ENCODE data around the gene WNT8A. TPM values are rescaled to one million over a fixed set of nuclear protein-coding genes. Genes with fewer than 3 reads are reported as not detected.
"Not testable (repeated sequence)": the region's sequence is repeated elsewhere in the genome, so short reads cannot be mapped to it uniquely, and the experiment has no call there.

The WNT8A gene
- total RNA-seq, 1 donor from 2014 or later, result not detected

DNA sequence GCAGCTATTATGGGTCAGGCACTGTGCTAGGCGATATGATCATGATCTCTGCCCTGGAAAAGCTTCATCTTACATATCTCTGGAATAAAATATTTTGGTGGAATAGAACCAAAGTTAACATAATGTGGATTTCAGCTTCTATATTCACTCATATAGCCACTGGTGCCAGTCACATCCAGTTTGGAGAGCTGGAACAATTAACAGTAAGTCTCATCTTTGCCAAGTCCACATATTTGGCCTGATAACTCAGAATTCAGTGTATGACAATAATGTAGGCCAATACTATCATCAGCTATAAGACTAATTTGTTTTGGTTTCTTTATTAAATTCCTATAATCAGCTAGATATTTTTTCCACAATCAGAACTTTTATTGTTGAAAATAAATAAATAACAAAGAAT is 45.0 kb upstream of the WNT8A start:
- no peaks in the 10 kb centered on the region for H3K9me3 Mint-ChIP-seq (ENCODE audit: unreplicated experiment)
- H3K27ac Mint-ChIP-seq (ENCODE audit: unreplicated experiment), result no peak overlapping the region
- TF ChIP-seq, protein P1, sequence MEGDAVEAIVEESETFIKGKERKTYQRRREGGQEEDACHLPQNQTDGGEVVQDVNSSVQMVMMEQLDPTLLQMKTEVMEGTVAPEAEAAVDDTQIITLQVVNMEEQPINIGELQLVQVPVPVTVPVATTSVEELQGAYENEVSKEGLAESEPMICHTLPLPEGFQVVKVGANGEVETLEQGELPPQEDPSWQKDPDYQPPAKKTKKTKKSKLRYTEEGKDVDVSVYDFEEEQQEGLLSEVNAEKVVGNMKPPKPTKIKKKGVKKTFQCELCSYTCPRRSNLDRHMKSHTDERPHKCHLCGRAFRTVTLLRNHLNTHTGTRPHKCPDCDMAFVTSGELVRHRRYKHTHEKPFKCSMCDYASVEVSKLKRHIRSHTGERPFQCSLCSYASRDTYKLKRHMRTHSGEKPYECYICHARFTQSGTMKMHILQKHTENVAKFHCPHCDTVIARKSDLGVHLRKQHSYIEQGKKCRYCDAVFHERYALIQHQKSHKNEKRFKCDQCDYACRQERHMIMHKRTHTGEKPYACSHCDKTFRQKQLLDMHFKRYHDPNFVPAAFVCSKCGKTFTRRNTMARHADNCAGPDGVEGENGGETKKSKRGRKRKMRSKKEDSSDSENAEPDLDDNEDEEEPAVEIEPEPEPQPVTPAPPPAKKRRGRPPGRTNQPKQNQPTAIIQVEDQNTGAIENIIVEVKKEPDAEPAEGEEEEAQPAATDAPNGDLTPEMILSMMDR (IDR thresholded peaks at IDR 0.05; ENCODE audit: partially characterized antibody, unreplicated experiment), result no peak
- no peaks in the 10 kb centered on the region for H3K27me3 Mint-ChIP-seq (ENCODE audit: unreplicated experiment)
- no peak for DNase-seq
- H3K4me1 Mint-ChIP-seq (ENCODE audit: low read depth, unreplicated experiment), result no peaks in the 10 kb centered on the region
- no peak overlapping the region for H3K4me3 Mint-ChIP-seq (ENCODE audit: unreplicated experiment)
- no peaks in the 10 kb centered on the region for H3K36me3 Mint-ChIP-seq (ENCODE audit: unreplicated experiment)

DNA sequence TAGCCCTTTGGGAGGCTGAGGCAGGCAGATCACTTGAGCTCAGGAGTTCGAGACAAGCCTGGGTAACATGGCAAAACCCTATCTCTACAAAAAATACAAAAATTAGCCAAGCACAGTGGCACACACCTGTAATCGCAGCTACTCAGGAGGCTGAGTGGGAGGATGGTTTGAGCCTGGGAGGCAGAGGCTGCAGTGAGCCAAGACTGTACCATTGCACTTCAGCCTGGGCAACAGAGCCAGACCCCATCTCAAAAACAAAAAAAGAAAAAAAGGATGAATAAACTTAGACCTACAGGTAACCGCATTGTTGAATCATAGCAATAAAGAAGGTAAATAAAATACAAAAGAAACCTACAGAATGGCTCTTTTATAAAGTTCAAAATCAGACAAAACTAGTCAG is 38.5 kb upstream of the WNT8A start:
- DNase-seq; H3K9me3 Mint-ChIP-seq (ENCODE audit: unreplicated experiment); H3K27me3 Mint-ChIP-seq (ENCODE audit: unreplicated experiment); H3K4me1 Mint-ChIP-seq (ENCODE audit: low read depth, unreplicated experiment); H3K27ac Mint-ChIP-seq (ENCODE audit: unreplicated experiment); H3K36me3 Mint-ChIP-seq (ENCODE audit: unreplicated experiment); H3K4me3 Mint-ChIP-seq (ENCODE audit: unreplicated experiment): not testable (repeated sequence)

- H3K27ac Mint-ChIP-seq (ENCODE audit: unreplicated experiment), result no peak overlapping the region
- no peak overlapping the region for H3K4me3 Mint-ChIP-seq (ENCODE audit: unreplicated experiment)
- peaks cover 4% of the 10 kb centered on the region for H3K27me3 Mint-ChIP-seq (ENCODE audit: unreplicated experiment)
Measured at GRCh38 chr5:138051441-138052296, 32.2 kb upstream of the WNT8A start.

GRCh38 chr5:138052718-138053117 is 31.1 kb upstream of the WNT8A start:
- not testable (repeated sequence) for H3K9me3 Mint-ChIP-seq (ENCODE audit: unreplicated experiment); H3K27me3 Mint-ChIP-seq (ENCODE audit: unreplicated experiment); DNase-seq; H3K4me3 Mint-ChIP-seq (ENCODE audit: unreplicated experiment); H3K36me3 Mint-ChIP-seq (ENCODE audit: unreplicated experiment); H3K27ac Mint-ChIP-seq (ENCODE audit: unreplicated experiment); H3K4me1 Mint-ChIP-seq (ENCODE audit: low read depth, unreplicated experiment)

More at GRCh38 chr5:138051441-138052296, 32.2 kb upstream of the WNT8A start:
- DNase-seq, result no peak
- Mint-ChIP-seq H3K9me3 (ENCODE audit: unreplicated experiment) (no peaks in the 10 kb centered on the region), H3K4me1 (ENCODE audit: low read depth, unreplicated experiment) (no peaks in the 10 kb centered on the region), H3K36me3 (ENCODE audit: unreplicated experiment) (no peaks in the 10 kb centered on the region)
- TF ChIP-seq, protein P1 (IDR thresholded peaks at IDR 0.05; ENCODE audit: partially characterized antibody, unreplicated experiment), result no peak

- Mint-ChIP-seq H3K27me3 (ENCODE audit: unreplicated experiment) (peaks cover 4% of the 10 kb centered on the region), H3K9me3 (ENCODE audit: unreplicated experiment) (no peaks in the 10 kb centered on the region), H3K27ac (ENCODE audit: unreplicated experiment) (no peak overlapping the region), H3K4me3 (ENCODE audit: unreplicated experiment) (no peak overlapping the region), H3K36me3 (ENCODE audit: unreplicated experiment) (no peaks in the 10 kb centered on the region), H3K4me1 (ENCODE audit: low read depth, unreplicated experiment) (no peaks in the 10 kb centered on the region)
- DNase-seq, result no peak
- TF ChIP-seq, protein P1 (IDR thresholded peaks at IDR 0.05; ENCODE audit: partially characterized antibody, unreplicated experiment), result no peak
Measured at GRCh38 chr5:138053554-138053953, 30.3 kb upstream of the WNT8A start.

GRCh38 chr5:138054206-138054605 is 29.6 kb upstream of the WNT8A start:
- Mint-ChIP-seq H3K27ac (ENCODE audit: unreplicated experiment) (no peak overlapping the region), H3K27me3 (ENCODE audit: unreplicated experiment) (peaks cover 4% of the 10 kb centered on the region), H3K4me1 (ENCODE audit: low read depth, unreplicated experiment) (no peaks in the 10 kb centered on the region), H3K9me3 (ENCODE audit: unreplicated experiment) (no peaks in the 10 kb centered on the region), H3K36me3 (ENCODE audit: unreplicated experiment) (no peaks in the 10 kb centered on the region), H3K4me3 (ENCODE audit: unreplicated experiment) (no peak overlapping the region)
- no peak for DNase-seq
- TF ChIP-seq, protein P1 (IDR thresholded peaks at IDR 0.05; ENCODE audit: partially characterized antibody, unreplicated experiment), result no peak

All from glutamatergic neuron (in vitro differentiated cells).